ENCODE data around the gene GET3. TPM values are rescaled to one million over a fixed set of nuclear protein-coding genes. Genes with fewer than 3 reads are reported as not detected.

The GET3 gene
- total and polyA plus RNA-seq, 2 of the 13 experiments (the other 11 are each of a cell fraction or from before 2014, with no cell fraction given), result 57.7 to 59.4 TPM

DNA sequence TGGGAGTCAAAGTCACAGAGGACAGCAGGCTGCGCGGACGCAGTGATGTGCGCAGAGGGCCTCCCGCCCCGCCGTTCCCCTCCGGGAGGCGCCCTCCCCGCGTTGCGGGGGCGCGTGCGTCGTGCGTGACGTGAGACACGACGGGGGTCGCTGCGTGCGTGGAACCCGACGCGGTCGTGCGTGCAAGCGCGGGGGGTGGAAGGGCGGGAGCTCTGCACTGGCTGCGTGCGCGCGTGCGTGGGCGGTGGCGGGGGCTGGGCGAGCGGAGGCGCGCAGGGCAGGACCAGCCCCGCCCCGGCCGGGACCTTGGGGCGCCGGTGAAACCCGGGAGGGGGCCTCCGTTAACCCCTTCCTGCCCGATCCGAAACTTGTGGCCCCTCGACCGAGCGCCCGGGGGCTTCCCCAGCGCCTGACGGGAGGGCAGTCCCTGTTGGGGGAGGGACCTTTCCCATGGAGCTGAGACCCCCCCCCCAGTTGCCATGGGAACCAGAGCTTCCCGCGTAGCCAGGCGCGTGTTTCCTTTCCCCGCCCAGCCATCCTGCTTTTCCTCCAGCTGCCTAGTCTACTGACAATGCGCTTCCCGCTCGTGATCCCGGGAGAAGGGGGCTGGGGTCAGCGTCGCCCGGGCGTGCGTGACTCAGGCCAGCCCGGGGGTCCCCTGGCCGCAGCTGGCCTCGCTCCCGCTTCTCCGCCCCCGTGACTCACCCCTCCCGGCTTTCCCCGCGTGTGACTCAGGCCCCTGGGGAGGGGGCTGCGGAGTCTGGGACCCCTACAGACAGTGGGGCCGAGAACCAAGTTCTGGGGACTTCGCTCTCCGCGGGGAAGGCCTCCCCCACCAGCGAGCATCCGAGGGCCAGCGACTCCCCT is 45.4 kb downstream of the GET3 start (continued):
- TF ChIP-seq, protein P1, sequence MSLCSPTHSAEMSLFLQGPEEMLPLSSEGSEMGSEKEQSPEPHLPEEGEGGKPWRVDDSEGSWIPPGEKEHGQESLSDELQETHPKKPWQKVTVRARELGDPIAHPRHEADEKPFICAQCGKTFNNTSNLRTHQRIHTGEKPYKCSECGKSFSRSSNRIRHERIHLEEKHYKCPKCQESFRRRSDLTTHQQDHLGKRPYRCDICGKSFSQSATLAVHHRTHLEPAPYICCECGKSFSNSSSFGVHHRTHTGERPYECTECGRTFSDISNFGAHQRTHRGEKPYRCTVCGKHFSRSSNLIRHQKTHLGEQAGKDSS (CRISPR knock-in tag; IDR thresholded peaks at IDR 0.05; ENCODE audit: borderline replicate concordance, low read depth), result no peak
- no peak for TF ChIP-seq MED8 (CRISPR knock-in tag; IDR thresholded peaks at IDR 0.05; ENCODE audit: insufficient replicate concordance)
- TF ChIP-seq, protein P2, sequence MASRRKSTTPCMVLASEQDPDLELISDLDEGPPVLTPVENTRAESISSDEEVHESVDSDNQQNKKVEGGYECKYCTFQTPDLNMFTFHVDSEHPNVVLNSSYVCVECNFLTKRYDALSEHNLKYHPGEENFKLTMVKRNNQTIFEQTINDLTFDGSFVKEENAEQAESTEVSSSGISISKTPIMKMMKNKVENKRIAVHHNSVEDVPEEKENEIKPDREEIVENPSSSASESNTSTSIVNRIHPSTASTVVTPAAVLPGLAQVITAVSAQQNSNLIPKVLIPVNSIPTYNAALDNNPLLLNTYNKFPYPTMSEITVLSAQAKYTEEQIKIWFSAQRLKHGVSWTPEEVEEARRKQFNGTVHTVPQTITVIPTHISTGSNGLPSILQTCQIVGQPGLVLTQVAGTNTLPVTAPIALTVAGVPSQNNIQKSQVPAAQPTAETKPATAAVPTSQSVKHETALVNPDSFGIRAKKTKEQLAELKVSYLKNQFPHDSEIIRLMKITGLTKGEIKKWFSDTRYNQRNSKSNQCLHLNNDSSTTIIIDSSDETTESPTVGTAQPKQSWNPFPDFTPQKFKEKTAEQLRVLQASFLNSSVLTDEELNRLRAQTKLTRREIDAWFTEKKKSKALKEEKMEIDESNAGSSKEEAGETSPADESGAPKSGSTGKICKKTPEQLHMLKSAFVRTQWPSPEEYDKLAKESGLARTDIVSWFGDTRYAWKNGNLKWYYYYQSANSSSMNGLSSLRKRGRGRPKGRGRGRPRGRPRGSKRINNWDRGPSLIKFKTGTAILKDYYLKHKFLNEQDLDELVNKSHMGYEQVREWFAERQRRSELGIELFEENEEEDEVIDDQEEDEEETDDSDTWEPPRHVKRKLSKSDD (CRISPR knock-in tag; IDR thresholded peaks at IDR 0.05; ENCODE audit: low read depth), result peak; percentile 22; the same call in 1 of the 2 replicates
- TF ChIP-seq KMT2A (CRISPR knock-in tag; IDR thresholded peaks at IDR 0.05), result no peak
- TF ChIP-seq RBM22 (optimal IDR thresholded peaks at IDR 0.05; ENCODE audit: low read length), result no peak
- TF ChIP-seq FIP1L1 (IDR thresholded peaks at IDR 0.05; ENCODE audit: borderline replicate concordance, insufficient read depth, low read depth, low read length), result no peak
- TF ChIP-seq ZSCAN22 (CRISPR knock-in tag; IDR thresholded peaks at IDR 0.05), result no peak
- no peak for TF ChIP-seq RAD21 (CRISPR knock-in tag; IDR thresholded peaks at IDR 0.05)
- TF ChIP-seq ZNF776 (CRISPR knock-in tag; IDR thresholded peaks at IDR 0.05), result peak; percentile 34; the same call in 1 of the 2 replicates
- no peak for TF ChIP-seq FOXC1 (CRISPR knock-in tag; IDR thresholded peaks at IDR 0.05; ENCODE audit: borderline replicate concordance)
- TF ChIP-seq, protein P3, sequence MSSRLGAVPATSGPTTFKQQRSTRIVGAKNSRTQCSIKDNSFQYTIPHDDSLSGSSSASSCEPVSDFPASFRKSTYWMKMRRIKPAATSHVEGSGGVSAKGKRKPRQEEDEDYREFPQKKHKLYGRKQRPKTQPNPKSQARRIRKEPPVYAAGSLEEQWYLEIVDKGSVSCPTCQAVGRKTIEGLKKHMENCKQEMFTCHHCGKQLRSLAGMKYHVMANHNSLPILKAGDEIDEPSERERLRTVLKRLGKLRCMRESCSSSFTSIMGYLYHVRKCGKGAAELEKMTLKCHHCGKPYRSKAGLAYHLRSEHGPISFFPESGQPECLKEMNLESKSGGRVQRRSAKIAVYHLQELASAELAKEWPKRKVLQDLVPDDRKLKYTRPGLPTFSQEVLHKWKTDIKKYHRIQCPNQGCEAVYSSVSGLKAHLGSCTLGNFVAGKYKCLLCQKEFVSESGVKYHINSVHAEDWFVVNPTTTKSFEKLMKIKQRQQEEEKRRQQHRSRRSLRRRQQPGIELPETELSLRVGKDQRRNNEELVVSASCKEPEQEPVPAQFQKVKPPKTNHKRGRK (CRISPR knock-in tag; IDR thresholded peaks at IDR 0.05), result no peak
- TF ChIP-seq, protein P4, sequence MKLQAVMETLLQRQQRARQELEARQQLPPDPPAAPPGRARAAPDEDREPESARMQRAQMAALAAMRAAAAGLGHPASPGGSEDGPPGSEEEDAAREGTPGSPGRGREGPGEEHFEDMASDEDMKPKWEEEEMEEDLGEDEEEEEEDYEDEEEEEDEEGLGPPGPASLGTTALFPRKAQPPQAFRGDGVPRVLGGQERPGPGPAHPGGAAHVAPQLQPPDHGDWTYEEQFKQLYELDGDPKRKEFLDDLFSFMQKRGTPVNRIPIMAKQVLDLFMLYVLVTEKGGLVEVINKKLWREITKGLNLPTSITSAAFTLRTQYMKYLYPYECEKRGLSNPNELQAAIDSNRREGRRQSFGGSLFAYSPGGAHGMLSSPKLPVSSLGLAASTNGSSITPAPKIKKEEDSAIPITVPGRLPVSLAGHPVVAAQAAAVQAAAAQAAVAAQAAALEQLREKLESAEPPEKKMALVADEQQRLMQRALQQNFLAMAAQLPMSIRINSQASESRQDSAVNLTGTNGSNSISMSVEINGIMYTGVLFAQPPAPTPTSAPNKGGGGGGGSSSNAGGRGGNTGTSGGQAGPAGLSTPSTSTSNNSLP (IDR thresholded peaks at IDR 0.05; ENCODE audit: low read depth, low read length), result no peak
- TF ChIP-seq KDM4B (CRISPR knock-in tag; IDR thresholded peaks at IDR 0.05), result no peak
- no peak for TF ChIP-seq CEBPG (CRISPR knock-in tag; IDR thresholded peaks at IDR 0.05)
- TF ChIP-seq SRSF4 (IDR thresholded peaks at IDR 0.05; ENCODE audit: low read depth, low read length, poor library complexity, severe bottlenecking), result no peak

Measured in HepG2 (cell line).